GM19468 (cell line): ENCODE measurements around the gene MAPK8.

Experiments used
- ATAC-seq: cut with Tn5 transposase; IDR thresholded peaks from one replicate; pipeline ENCODE4 v1.9.1; 2021; ENCODE audit warnings: mild to moderate bottlenecking, moderate library complexity, moderate number of reproducible peaks; ENCODE audit not compliant: unreplicated experiment; ENCODE audit errors: extremely low read depth

Gene MAPK8

DNA sequence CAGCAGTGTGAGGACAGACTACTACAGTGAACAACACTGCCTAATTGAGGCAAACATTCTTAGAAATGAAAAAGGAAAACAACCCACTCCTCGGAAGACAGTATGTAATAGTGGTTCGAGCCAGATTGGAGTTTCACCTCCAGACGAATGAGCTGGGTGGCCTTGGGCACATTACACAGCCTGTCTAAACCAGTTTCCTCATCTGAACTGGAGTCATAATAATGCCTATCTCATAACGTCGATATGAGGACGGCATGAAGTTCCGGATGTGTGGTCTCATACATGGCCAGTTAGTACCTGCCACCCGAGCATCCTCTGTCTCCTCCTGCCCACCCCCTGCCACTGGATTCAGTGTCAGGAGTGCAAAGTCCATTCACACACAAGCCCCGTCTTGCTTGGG lies 16.2 kb upstream of the MAPK8 start:
- no peak for ATAC-seq

GRCh38 chr10:48291190-48291589 lies 15.3 kb upstream of the MAPK8 start:
- no peak for ATAC-seq

DNA sequence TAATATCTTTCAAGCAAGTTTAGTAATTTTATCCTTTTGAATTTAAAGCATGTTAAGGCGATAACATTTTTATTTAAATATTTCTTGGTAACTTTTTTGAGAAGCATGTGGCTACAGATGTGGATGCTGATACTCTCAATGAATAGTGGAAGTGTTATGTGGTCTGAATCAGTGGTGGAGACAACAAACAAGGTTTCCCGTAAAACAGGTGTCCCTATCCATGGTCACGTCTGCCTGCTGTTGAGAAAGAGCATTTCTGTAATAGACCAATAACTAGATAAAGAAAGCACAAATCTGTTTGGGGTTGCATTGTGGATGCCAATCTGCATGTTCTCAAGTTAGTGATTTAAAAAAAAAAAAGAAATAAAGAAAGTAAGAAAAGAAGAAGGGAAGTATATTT lies 13.9 kb upstream of the MAPK8 start:
- no peak for ATAC-seq

- no peak for ATAC-seq
These were observed 12.0 kb upstream of the MAPK8 start for GRCh38 chr10:48294431-48294830.

- no peak for ATAC-seq
These were observed 9.8 kb upstream of the MAPK8 start for GRCh38 chr10:48296576-48297098.

GRCh38 chr10:48299066-48299465 lies 7.4 kb upstream of the MAPK8 start:
- no peak for ATAC-seq

GRCh38 chr10:48299692-48300091 lies 6.8 kb upstream of the MAPK8 start:
- ATAC-seq: no peak

GRCh38 chr10:48300556-48300955 lies 5.9 kb upstream of the MAPK8 start:
- no peak for ATAC-seq

- no peak for ATAC-seq
These were observed 3.7 kb upstream of the MAPK8 start for GRCh38 chr10:48302515-48303476.

GRCh38 chr10:48305905-48306264 lies 592 bp upstream of the MAPK8 start:
- no peak for ATAC-seq

- ATAC-seq: peak; percentile 8
These were observed 613 bp downstream of the MAPK8 start for GRCh38 chr10:48306870-48307710.

- ATAC-seq: no peak
These were observed 1.2 kb downstream of the MAPK8 start for GRCh38 chr10:48307711-48308018.

DNA sequence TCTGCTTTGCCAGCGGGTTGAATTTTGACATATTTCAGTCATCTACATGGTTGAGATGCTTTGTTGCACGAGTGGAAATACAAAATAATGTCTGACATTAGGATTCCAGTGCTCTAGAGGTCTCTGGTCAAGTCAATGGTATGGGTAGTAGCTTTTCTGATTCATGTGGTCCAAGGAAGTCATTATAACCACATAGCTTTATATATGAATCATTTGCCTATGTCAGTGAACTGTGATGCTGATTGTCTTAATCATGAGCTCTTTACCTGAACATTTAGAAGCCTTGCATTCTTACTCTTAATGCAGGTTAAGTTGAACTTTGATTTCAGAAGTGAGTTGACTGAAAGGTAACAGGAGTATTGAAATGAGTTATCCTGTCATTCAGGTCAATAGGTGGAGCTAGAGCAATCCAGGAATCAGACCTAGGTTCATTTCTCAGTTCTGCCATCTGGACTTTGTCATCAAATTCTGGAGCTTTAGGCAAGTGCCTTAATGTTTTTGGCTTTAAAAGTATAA lies 3.3 kb downstream of the MAPK8 start:
- ATAC-seq: no peak

GRCh38 chr10:48314107-48314506 lies 7.6 kb downstream of the MAPK8 start:
- ATAC-seq: no peak

- no peak for ATAC-seq
These were observed 9.8 kb downstream of the MAPK8 start for GRCh38 chr10:48316236-48316635.

DNA sequence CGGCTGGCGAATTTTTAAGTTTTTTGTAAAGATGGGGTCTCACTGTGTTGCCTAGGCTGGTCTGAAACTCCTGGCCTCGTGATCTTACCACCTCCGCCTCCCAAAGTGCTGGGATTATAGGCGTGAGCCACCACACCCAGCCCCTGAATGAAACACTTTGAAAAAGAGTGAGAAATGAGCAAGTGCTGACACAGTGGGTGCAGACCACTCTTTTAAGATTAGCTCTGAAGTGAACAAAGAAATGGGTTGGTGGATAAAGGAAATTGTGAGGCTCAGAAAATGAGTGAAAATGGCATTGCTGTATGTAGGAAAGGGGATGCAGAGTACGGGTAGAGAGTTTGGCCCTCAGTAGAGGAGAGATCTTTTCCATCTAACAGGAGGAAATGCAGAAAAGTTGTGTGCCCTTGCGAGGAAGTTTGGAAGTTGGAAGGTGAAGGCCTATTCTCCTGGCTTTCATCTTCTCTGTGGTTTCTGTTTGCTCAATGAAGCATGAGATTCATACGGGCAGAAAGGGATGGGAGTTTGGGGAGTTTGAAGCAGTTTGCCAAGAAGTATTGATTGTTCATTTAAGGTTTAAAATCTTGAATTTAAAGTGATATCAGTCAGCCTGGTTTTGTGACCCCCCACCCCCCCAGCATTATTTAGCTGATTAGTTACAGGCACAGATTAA lies 11.0 kb downstream of the MAPK8 start:
- ATAC-seq: no peak

- ATAC-seq: no peak
These were observed 15.5 kb downstream of the MAPK8 start for GRCh38 chr10:48322017-48322416.

DNA sequence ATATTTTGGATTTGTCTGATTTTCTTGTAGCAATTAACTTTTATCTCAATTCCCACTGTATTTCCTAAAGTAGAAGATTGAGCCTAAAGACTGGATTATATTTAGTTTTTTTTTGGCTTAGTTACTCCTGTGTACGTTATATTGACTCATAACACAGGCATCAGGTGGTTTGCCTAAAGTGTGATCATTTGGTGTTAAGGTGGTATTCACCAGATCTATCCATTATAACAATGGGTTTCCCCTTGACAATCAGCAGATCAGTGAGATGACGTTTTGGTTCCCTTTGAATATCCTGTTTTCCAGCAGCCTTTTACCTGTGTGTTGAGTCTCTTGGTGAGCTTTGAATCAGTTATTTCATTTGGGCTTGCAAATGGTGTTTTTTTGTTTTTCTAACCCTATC lies 18.1 kb downstream of the MAPK8 start:
- no peak for ATAC-seq

- ATAC-seq: no peak
These were observed 23.8 kb downstream of the MAPK8 start for GRCh38 chr10:48330269-48330668.

GRCh38 chr10:48331436-48331835 lies 25.0 kb downstream of the MAPK8 start:
- no peak for ATAC-seq
